IPS-18c (cell line): Measurements from ENCODE around the gene GRIN2A.

Experiments
- H3K4me3 ChIP-seq: 2 replicates; pipeline ENCODE4 v1.7.0; 2013; ENCODE audit warnings: low read depth, mild to moderate bottlenecking, low read length, moderate library complexity; ENCODE audit not compliant: insufficient read depth
- H3K9me3 ChIP-seq: one replicate; pipeline ENCODE4 v1.6.1; 2013; ENCODE audit warnings: mild to moderate bottlenecking, low read length, moderate library complexity; ENCODE audit not compliant: control insufficient read depth, insufficient read depth

Gene GRIN2A

GRCh38 chr16:9932919-9933653 lies 249.1 kb downstream of the GRIN2A start:
- H3K4me3 ChIP-seq, result no peak overlapping the region
- no peaks in the 10 kb centered on the region for H3K9me3 ChIP-seq

DNA sequence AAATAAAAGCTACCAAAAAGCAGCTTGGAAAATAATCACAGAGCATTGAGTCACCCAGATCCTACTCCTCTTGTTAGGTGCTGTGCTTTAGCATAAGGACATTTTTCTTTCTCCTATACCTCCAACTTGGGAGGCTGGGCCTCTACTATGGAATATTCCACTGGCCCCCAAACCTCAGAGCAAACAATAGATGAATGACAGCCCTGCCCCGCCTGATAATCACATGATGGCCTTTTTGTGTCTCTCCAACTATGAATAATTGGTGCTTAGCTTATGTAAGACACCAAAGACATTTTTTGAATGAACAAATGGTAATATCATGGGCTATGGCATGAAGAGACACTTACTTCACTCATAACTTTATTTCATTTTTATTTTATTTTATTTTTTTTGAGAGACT lies 250.2 kb downstream of the GRIN2A start:
- H3K4me3 ChIP-seq, result no peak overlapping the region
- H3K9me3 ChIP-seq, result no peaks in the 10 kb centered on the region

DNA sequence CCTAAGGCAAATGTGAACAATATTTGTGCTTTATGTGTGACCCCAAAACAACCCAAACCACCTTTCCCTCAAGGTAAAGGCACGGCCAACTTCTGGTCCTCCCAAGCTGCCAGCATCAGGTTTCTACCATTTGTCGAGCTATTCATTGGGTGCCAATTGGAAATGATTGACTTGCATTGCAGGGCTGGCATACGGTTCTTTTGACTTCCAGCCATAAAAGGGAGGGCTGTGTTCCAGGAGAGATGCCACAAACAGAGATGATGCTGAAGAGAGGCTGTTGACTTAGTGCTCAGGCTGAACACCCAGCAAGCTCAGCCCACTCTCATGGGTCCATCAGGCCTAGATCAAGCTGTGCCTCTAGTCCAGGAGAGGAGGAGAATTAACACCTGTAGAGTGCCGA lies 252.4 kb downstream of the GRIN2A start:
- H3K4me3 ChIP-seq, result no peak overlapping the region
- no peaks in the 10 kb centered on the region for H3K9me3 ChIP-seq

DNA sequence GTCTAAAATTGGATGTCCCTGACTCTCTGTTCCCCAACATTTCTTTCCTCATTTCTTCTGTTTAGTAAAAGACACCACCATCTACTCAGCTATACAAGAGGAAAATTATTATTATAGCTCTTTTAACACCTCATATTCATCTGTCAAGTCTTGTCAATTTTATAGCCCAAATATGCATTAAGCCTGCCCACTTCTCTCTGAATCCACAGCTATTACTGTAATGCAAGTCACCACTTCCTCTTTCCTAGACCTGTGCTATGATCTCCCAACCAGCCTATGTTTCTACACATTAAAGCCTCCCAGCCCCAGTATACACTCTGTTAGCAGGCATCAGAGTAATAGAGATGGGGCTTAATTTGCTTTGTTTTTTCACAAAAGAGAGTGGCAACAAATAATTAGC lies 252.9 kb downstream of the GRIN2A start:
- no peaks in the 10 kb centered on the region for H3K9me3 ChIP-seq
- H3K4me3 ChIP-seq, result no peak overlapping the region

GRCh38 chr16:9922441-9922840 lies 259.8 kb downstream of the GRIN2A start:
- H3K4me3 ChIP-seq, result no peak overlapping the region
- H3K9me3 ChIP-seq, result no peaks in the 10 kb centered on the region

GRCh38 chr16:9921997-9922396 lies 260.2 kb downstream of the GRIN2A start:
- Histone ChIP-seq H3K4me3 (no peak overlapping the region), H3K9me3 (no peaks in the 10 kb centered on the region)

DNA sequence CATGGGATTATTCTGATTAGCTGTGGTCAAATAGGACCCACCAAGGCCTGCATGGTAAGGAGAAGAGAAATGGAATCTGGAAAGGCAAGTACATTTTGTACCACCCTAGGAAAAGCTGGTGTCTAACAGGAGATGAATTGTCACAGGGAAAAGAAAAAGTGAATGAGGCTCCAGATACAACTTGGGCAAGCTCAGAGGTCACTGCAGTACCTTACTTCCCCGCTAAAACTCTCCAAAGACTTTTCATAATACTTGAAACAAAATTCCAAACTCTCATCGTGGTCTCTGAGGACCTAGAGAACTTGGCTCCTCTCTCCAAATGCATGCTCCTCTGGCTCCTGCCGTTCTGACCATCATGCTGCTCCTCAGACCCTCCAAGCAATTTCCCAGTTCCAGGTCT lies 262.8 kb downstream of the GRIN2A start:
- no peak overlapping the region for H3K4me3 ChIP-seq
- H3K9me3 ChIP-seq, result no peaks in the 10 kb centered on the region

GRCh38 chr16:9917691-9918090 lies 264.5 kb downstream of the GRIN2A start:
- no peak overlapping the region for H3K4me3 ChIP-seq

DNA sequence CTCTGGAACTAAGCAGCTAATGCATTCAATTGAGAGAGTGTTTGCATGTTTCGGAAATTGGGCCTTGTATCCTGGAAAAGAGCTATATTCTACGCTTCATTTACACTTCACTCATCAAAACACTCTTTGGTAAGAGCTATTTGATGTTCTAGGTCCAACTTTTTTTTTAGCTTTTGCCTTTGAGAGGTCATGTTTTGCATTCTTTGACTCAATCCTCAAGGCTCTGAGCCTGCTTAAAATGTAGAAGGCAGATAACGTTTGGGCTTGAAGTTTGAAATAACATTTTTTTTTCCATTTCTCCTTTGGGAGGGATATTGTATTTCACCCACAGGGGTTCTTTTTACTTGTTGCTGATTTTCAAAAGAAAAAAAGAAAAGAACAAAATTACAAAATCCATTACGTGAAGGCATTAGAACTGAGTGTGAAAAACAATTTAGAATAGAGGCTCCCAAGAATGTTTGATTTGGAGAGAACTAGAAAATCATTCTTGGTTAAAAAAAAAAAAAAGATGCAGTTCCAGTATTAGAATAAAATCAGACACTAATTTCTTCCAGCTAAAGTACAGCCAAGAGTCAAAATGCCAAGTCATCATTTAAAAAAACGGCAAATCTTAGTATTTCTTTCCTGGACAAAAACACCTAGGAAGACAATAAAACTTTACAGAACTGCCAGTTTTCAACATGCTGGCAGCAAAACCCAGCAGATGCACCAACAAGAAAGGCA lies 268.5 kb downstream of the GRIN2A start:
- H3K4me3 ChIP-seq, result no peak overlapping the region
- no peaks in the 10 kb centered on the region for H3K9me3 ChIP-seq

More at GRCh38 chr16:9917691-9918090, 264.5 kb downstream of the GRIN2A start:
- no peaks in the 10 kb centered on the region for H3K9me3 ChIP-seq

DNA sequence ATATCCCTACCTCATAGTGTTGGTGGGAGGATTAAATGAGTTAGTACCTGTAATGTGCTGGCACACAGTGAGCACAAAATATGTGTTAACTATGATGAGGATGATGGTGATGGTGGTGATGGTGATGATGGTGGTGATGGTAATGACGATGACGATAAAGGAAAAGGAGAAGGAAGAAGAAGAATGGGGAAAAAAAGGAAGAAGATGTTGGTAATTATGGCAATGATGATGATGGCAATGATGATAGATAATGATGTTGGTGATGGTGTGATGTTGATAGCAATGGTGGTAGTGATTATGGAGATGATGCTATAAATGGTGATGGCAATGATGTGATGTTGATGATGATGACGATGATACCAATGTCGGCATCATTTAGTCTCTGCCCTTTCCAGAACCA lies 270.2 kb downstream of the GRIN2A start:
- Histone ChIP-seq H3K4me3 (no peak overlapping the region), H3K9me3 (no peaks in the 10 kb centered on the region)

GRCh38 chr16:9911231-9911630 lies 271.0 kb downstream of the GRIN2A start:
- H3K9me3 ChIP-seq, result no peaks in the 10 kb centered on the region
- H3K4me3 ChIP-seq, result no peak overlapping the region

DNA sequence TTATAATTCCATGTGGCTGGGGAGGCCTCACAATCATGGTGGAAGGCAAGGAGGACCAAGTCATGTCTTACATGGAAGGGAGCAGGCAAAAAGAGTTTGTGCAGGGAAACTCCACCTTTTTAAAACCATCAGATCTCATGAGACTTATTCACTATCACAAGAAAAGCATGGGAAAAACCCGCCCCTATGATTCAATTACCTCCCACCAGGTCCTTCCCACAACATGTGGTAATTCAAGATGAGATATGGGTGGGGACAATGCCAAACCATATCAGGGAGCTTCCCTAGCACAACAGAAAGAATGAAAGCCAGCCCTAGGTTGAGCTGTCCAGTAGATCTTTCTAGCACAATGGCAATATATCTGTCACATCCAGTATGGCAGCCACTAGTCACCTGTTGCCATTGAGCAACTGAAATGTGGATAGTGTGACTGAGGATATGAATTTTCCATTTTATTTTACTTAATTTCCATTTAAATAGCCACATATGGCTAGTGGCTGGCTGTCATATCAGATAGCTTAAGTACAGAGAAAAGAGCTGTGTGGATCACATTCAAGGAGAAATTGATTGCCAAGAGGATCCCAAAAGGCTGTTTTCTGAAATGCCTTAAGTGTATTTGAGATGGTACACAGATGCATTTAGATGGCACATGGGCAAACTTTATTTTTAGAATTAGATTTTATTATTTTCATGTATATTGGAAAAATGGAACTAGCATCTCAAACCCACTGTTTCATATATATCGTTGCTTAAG lies 273.0 kb downstream of the GRIN2A start:
- no peaks in the 10 kb centered on the region for H3K9me3 ChIP-seq
- no peak overlapping the region for H3K4me3 ChIP-seq

DNA sequence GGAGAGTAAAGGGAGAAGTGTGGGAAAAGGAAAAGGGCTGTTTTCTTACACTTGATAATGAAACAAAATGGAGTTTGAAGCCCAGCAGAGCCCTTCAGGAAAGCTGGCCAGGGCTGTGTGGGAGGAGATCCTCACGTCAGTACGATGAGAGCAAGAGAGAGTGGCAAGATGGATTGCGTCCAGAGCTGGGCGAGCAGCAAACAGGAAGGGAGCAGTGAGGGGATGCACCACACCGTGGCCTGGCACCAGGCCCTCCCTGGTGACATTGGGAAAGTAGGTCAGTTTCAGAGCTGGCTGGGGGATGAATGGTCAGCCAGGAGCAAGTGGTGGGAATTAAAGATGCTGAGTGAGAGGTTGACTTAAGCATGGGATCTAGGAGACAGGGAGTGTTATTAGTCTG lies 273.6 kb downstream of the GRIN2A start:
- H3K9me3 ChIP-seq, result no peaks in the 10 kb centered on the region

DNA sequence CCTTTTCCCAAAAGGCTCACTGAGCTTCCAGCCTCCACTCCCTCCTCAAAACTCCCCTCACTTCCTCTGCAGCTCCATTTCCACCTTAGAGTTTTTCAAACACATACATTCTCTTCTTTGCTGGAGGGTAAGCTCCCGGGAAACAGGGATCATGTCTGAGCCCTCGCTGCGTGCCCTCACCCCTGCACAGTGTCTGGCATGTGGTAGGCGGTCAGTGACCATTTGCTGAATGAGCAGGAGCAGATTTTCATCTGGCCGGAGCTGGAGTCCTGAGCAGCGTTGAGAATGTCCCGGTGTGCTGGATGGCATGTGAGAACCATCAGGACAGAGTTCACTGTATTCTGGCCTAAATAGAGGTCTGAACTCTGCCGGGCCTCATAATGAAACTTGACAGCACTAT lies 274.5 kb downstream of the GRIN2A start:
- Histone ChIP-seq H3K9me3 (no peaks in the 10 kb centered on the region), H3K4me3 (no peak overlapping the region)

More for the DNA sequence above, 273.6 kb downstream of the GRIN2A start:
- no peak overlapping the region for H3K4me3 ChIP-seq

DNA sequence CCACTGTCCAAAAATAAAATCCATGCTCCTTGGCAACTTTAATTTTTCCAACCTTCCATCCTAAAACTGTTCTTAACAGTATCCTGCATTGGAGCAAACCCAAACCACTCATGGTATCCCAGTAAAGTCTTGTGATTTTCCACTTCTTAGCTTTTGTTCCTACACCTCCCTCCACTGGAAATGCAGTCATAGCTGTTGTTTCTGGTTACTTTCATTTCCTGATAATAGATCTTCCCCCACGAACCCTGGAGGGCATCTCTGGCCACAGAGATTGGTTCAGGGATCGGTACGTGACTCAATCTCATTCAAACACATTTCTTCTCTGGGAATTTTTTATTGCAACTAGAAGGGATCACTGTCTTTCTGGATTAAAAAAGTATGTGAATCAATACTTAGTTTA lies 276.0 kb downstream of the GRIN2A start:
- Histone ChIP-seq H3K9me3 (no peaks in the 10 kb centered on the region), H3K4me3 (no peak overlapping the region)

- H3K4me3 ChIP-seq, result no peak overlapping the region
Observed at GRCh38 chr16:9904526-9904925, 277.7 kb downstream of the GRIN2A start.

GRCh38 chr16:9900576-9900975 lies 281.7 kb downstream of the GRIN2A start:
- no peak overlapping the region for H3K4me3 ChIP-seq
- H3K9me3 ChIP-seq, result no peaks in the 10 kb centered on the region

More at GRCh38 chr16:9904526-9904925, 277.7 kb downstream of the GRIN2A start:
- no peaks in the 10 kb centered on the region for H3K9me3 ChIP-seq

DNA sequence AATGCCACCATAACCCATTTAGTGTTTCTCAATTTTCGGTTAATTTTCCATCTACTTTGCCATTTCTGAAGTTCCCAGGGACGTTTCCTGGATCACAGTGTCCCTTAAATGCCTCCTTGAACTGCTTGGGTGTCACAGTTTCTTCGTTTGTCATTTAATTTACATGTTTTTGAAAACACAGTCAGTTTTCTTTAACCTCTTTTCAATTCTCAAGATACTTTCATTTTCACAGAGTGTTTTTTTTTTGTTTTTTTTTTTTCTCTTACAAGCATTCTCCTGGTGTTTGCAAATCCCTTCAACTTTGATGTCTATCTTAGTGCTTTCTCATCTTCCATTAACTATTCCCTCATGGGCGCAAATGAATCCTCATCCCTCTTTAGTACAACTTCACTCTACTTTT lies 283.7 kb downstream of the GRIN2A start:
- no peaks in the 10 kb centered on the region for H3K9me3 ChIP-seq

More for the DNA sequence above, 283.7 kb downstream of the GRIN2A start:
- no peak overlapping the region for H3K4me3 ChIP-seq
